HG02970 (cell line): ENCODE measurements around the gene TEX29.

Source experiments
- ATAC-seq: cut with Tn5 transposase; IDR thresholded peaks from one replicate; pipeline ENCODE4 v1.9.1; 2021; ENCODE audit warnings: mild to moderate bottlenecking, moderate library complexity, moderate number of reproducible peaks; ENCODE audit not compliant: unreplicated experiment, low FRiP score

The TEX29 gene

DNA sequence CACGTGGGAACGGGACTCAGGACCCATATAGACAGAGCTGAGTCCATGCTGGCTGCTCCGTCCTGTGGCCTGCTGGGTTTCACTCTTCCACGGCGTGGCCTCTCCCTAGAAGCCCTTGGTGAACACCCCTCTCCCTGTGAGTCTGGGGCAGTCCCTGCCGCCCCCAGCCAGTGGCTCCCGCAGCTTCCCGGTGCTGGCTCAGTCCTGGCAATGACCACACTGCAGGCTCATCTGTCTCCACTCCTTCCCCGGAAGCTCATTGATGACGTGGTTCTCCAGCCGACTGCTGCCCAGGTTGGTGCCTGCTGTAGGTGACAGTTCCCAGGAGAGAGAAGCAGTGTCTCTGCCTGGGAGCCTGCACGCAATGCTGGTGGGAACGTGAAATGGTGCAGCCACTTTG lies 2.1 kb upstream of the TEX29 start:
- no peak for ATAC-seq

DNA sequence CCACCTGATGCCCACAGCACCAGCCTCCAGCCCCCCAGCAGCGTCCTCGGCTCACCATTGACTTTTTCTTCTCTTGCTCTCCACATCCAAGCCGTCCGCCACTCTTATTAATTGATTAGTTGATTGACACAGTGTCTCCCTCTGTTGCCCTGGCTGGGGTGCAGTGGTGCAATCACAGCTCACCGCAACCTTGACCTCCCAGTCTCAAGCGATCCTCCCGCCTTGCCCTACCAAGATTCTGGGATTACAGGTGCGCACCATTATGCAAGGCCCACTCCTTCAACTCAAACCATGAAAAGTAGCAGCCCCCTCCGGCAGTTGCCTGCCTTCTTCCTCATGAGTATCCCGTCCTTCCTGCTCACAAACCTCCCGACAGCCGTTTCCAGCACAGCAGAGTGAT lies 921 bp upstream of the TEX29 start:
- ATAC-seq, result no peak

DNA sequence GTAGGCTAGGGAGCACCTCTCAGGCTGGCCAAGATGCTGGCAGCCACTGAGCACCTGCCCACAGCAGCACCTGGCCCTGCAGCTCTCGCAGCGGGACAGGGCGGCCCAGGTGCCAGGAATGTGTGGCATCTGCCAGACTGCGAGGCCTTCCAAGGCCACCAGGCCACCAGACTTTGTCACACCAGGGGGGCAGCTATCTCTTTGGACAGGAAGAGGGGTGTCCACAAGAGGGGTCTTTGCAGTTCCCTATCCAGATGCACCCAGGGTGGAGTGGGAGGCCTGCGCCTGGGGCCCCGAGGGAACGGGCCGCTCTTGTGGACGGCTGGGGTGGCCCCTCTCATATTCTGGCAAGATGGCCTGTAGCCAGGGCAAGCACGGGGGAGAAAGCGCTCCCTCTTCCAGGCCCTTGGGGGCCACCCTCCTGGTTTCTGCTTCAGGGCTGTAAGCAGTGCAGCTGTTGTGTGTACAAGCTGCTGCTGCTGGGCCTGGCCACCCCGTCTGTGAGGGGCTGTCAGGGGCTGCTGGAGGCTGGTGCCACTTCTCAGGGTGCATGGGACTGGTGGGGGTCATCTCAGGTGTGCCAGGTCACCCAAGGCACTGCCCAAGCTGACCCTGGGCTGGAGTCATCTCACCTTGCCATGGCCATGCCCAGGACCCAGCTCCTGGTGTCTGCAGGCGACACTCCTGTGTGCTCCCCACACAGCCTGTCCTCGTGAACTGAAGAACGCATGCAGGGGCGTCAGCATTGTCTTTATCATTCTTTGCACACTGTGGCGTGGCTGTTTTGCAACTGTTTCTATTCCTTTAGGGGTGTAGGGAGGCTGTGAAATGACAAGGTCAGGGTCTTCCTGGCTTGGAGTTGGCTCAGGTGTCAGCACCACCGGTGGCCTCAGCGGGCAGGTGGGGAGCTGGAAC lies 1.8 kb downstream of the TEX29 start:
- ATAC-seq, result no peak

DNA sequence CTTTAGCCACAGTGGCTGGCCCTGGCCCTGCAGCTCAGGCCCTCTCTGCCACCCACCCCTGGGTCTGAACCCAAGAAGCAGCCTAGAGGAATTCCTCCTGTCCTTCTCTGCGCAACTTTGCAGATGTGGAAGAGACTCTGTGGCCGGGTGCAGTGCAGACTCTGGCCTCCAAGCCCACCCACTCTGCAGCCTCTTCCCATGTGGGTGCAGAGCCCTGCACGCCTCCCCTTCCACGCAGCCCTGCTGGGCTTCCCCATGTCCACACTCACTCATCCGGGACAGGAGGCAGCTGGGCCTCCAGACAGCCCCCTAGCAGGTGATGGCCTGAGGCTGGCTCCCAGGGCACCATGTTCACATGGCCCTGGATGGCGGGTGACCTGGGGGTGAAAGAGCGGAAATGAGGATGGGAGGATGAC lies 2.5 kb downstream of the TEX29 start:
- no peak for ATAC-seq

DNA sequence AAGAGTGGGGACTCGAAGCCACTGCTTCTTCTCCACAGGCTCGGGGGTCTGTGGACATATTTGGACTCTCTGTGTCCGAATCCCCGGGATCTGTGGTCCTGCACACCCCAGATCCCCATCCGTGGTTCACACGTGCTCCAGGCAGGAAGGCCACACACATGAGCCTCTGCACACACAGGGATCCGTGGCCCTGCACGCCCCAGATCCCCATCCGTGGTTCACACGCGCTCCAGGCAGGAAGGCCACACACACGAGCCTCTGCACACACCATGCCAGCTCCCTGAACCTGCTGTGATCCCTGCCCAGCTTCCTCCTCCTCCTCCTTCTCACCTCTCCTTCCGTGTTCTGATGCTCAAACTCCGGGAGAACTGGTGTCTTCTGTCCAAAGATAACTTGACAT lies 3.1 kb downstream of the TEX29 start:
- no peak for ATAC-seq

DNA sequence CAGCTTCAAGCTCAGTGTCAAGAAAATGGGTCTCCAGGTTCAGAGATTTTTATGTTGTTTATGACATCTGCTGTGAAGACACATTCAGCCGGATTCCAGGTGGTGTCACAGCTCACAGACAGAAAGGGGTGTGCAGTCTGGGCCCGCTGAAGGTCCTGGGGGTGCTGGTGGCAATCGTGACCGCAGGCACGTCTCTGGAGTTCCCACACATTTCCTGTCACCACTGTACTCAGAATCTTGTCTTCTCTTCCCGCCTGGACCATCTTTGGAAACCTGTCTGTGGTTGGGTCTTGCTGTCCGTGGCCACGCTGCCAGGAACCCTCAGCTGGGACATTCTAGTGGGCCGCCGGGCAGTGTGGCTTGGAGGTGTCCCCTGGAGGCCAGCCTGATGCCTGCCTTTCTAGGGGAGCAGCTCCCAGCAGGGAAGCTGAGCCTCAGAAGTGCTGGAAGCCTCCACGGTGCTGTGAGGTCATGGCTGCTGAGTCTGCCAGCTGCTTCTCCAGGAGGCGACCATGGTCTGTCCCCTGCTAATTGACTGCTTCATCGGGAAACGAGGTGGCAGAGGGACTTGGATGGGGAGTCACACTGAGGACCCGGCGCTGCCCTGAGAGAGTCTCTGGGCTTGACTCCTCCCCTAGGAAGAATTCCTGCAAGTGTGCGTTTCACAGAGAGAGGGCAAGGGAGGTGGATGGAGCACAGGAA lies 3.7 kb downstream of the TEX29 start:
- no peak for ATAC-seq

DNA sequence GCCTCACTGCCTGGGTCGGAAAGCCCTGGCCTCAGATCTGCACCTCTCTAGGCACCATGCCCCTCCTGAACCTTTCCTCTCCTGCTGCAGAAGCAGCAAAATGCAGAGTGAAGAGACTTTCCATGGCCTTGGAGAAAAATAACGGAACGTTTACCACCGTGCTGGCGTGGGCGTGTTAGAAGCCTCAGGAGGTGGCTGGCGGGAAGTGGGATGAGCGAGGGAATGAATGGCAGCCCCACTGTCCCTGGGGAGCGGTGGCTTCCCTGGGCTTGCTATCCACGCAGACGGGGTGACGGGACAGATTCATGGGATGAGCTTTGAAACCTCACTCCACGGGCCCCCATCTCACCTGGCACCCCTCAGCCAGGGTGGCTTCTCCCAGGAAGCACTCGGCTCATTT lies 4.3 kb downstream of the TEX29 start:
- no peak for ATAC-seq

DNA sequence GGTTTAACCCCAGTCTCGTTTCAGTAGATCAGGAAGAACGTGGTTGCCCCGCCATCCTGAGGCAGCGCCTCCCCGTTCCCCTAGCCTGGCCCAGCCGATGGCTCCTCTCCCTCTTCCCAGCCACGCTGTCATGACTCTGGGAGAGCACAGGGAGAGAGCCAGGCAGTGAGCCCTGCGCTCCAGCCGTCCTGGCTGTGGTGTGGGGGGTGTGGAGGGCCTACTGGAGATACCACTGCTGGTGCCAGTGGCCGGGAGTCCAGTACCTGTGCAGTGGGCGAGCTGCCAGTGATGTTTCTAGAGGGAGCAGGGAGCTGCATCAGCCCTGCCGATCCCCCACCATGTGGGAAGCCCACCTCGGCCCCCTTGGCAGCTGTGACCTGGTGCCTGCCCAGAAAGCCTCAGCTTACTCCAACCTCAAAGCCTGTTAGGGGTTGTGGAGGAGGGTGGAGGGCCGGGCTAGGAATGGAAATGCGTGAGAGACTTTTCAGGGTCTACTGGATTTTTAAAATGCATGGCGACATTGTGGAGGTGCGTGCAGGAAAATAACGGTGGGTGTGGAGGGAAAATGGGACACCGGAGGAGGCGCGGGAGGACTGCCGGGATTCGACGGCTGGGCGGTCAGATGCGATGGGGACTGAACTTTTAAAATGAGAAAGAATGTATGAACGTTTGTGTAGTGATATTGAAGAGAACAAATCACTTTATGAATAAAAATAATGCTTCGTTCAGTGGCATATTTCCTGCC lies 4.9 kb downstream of the TEX29 start:
- ATAC-seq, result no peak

DNA sequence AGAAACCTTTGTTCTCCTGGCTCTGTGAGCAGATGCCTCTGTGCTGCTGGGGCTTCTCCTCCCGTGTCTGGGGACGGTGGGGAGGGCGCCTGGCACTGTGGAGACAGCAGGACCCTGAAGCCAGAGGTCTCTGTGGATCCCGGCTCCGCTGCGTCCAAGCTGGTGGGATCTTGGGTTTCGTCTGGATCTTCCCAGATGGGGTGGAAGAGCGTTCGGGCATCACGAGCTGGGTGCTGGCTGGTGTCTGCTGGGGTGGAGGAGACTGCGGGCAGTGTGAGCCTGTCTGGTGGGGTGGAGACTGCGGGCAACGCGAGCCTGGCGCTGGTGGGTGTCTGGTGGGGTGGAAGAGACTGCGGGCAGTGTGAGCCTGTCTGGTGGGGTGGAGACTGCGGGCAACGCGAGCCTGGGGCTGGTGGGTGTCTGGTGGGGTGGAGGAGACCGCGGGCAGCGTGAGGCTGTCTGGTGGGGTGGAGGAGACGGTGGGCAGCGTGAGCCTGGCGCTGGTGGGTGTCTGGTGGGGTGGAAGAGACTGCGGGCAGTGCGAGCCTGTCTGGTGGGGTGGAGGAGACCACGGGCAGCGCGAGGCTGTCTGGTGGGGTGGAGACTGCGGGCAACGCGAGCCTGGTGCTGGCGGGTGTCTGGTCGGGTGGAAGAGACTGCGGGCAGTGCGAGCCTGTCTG lies 5.6 kb downstream of the TEX29 start:
- ATAC-seq, result no peak

DNA sequence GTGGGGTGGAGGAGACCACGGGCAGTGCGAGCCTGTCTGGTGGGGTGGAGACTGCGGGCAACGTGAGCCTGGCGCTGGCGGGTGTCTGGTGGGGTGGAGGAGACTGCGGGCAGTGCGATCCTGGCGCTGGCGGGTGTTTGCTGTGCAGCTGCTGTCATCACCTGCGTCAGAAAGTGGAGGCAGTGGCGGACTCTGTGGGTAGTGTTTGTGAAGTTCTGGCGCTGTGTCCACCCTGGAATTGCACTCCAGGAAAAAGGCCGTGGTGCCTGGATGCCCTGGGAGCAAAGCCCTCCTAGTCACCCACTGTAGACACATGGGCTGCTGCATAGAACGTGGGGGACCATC lies 6.2 kb downstream of the TEX29 start:
- ATAC-seq, result no peak

DNA sequence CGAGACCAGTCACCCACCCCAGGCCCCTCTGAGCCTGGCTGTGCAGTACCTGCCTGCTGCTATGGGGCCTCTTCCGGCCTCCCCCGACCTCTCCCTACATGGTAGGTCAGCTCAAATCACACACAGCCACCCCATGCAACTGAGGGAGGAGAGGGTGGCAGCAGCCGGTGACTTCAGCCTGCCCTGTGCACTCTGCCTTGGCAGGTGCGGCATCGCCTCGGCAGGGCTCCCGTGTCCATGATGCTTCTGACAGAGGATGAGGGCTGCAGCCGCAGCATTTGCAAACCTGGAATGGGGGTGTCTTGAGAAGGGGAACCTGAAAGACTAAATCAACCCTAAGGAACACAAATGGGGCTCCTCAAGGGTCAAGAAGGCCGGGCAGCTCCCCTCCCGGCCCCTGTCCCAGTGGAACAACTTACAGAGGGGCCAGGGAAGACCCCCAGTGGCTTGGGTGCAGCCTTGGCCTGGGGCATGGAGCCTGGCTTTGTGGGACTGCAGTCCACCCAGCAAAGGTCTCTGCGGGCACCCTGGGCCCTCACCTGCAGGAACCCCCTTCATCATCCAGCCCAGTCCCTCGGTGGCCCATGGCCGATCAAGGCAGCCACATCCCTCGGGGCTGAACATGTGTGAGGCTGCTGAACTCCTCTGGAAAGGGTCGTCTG lies 6.7 kb downstream of the TEX29 start:
- ATAC-seq, result no peak

DNA sequence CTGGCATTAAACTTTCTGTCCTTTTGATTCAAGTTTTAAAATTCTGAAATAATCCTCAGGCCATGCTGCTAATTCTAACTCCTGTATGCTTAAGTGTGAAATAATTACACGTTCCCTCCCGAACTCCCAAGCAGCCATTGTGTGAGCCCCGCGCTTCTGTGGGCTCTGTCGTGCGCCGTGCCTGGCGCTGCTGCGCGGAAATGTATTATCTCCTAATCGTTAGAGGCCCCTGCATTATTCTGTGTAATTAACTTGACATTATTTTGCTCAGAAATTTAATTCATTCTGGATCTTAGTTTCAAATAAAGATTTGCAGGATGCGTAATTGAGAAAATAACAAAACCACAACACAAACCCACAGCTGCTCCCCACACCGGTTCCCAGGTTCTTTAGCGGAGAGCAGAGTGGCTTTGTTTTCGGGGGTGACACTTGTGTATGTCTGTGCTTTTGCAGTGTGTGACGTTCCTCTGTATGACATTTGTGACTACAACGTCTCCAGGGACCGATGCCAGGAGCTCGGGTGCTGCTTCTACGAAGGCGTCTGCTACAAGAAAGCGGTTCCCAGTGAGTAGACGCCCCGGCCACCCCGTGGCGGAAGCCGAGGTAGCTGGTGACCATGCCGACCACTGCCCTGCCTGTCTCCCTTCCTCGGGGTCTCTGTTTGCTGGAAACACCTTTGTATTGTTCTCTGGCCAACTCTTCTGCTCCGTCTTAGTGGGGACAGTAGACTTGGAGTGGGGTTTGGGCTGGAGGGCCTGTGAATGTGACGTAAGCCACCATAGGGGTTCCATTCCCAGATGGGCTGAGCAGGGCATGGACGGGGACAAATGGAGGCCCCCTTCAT lies 7.5 kb downstream of the TEX29 start:
- no peak for ATAC-seq

DNA sequence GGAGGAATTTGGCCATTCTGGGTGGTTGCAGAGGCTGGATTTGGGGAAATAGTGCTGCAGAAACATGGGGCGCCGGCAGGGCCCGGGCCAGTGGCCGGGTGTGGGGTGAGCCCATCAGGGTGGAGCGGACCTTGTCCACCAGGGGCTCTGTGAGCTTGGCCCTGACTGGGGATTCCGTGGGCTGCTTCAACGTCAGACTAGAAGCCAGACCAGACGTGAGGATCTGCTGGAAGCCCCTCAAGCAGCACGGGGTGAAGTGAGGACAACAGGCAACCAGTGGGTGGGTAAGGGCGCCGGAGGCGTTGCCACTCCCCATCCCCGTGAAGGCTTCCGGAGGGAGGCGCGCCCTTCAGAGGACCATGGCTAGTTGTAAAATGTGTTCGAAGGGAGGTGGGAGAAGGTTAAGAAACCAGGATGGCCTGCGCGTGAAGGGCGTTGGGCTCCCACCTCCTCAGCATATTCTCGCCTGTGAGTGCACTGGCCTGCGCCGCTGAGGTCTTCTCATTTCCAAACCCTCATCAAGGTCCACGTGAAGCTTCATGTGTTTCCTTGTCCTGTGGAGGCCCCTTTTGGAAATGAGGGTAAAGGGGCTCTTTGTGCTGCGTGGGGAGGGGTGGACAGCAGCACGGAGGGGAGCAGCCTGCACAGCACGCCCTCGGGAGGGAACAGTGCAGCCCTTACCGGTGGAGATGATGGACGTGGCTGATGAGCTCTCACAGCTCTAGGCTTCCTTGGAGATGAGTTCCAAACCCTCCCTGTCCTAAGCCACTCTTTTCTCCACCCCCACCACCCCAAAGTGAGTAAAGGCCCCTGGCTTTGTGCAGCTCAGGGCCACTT lies 8.3 kb downstream of the TEX29 start:
- no peak for ATAC-seq

DNA sequence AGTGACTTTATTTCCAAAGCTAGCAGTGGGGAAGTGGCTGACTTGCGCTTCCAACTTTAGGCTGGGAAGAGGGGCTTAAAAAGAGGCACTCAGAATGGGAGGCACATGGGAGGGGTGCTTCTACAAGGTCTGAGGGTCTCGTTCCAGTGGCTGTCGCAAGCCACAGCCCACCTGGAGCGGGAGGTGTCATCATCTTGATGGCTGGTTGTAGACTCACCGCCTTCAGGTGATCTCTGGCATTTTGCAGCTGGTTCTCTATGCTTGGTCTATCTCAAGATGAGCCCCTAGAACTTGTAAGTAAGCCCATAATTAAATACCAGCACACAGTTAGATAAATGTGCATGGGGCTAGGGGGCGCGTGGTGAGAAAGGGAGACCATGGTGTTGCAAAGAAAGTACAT lies 9.2 kb downstream of the TEX29 start:
- no peak for ATAC-seq

DNA sequence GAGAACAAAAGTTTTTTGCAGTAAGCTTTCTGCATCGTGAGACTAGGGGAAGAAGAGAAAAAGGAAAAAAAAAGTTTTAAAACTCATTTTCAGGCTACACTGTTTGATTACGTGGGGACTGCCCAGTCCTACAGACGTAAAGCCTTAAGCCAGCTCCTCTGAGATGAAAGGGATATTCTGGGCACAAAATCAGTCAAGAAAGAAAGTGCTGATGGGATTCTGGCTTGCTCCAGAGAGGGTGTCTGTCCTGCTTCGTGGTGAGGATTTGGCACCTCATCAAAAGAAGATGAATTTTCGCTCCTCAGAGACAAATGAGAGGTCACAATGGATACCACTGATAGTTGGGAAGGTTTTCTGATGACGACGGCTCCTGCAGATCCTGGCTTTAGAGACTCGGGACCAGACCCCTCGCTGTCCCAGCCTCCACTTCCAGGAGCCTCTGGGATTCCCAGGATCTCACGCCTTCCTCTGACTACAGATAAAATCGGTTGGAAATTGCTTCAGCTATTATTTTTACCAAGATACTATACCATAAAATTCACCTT lies 9.7 kb downstream of the TEX29 start:
- ATAC-seq, result no peak

DNA sequence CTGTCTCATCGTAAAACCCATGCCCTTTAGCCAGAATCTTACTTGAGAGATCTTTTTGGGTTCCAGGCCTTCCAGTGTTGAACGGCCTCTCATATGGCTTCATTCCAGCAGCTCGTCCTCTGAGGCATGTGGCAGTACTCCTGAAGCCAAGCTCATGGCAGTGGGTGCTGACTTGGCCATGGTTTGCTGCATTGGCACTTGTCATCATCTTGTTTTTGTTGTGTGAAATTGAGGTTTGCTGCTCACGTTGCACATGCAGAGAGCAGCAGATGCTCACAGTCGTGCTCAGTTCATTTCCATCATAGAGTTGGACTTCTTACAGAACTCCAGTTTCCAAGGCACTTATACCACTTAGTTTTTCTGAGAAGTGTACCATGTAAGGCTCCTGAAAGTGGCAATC lies 14.9 kb downstream of the TEX29 start:
- no peak for ATAC-seq

DNA sequence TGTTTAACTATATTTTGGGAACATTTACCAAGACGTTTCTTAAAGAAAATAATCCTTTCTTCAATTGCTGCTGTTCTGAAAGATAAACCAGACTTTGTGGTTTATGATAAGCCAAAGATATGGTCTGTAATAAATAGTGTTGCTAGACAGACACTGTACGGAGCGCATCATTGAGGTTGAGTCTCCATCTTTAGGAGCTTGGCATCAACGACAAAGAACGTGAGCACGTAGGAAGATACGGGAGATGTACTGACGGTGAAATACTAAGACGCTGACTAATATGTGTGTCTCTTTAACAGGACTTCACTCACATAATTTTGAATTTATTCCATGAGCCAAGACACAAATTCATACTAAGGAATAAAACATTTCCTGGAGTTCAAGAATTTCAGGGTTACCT lies 16.2 kb downstream of the TEX29 start:
- no peak for ATAC-seq

DNA sequence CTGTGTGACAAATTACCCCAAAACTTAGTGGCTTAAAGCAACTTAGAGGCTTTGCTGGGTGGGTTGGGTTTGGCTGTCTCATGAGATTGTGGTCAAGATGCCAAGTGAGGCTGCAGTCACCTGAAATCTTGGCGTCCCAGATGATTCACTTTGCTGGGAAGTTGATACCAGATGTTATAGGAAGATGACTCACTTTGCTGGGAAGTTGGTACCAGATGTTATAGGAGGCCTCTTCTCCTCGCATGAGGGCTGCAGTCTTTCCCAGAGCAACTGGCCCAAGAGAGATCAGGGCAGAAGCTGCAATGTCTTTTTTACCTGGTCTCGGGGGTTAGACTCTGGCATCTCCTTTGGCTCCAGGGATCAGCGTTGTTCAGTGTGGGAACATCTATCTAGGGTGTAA lies 16.8 kb downstream of the TEX29 start:
- ATAC-seq, result no peak
